GM21526 (cell line): Measurements from ENCODE around the gene KIF26B.
A peak's percentile ranks its signal among the peaks of the same experiment; 100 is the strongest.

ENCODE experiments used
- ATAC-seq: cut with Tn5 transposase; IDR thresholded peaks from one replicate; pipeline ENCODE4 v1.9.1; 2021; ENCODE audit warnings: moderate library complexity; ENCODE audit not compliant: unreplicated experiment, low FRiP score

The KIF26B gene

GRCh38 chr1:245753807-245754206 lies 599.0 kb downstream of the KIF26B start:
- ATAC-seq = no peak

- ATAC-seq = peak; percentile 51
Observed at GRCh38 chr1:245754463-245754961, 599.7 kb downstream of the KIF26B start.
